ENCODE results near the gene ZNF76.

ZNF76 gene

GRCh38 chr6:35291491-35291890 is 32.0 kb downstream of the ZNF76 start:
- no peak for TF ChIP-seq CTCF (IDR thresholded peaks at IDR 0.05; ENCODE audit: borderline replicate concordance, insufficient read depth, low read depth, low read length)

GRCh38 chr6:35292494-35292893 is 33.0 kb downstream of the ZNF76 start:
- no peak for TF ChIP-seq CTCF (IDR thresholded peaks at IDR 0.05; ENCODE audit: borderline replicate concordance, insufficient read depth, low read depth, low read length)
- no peak overlapping the region for H3K4me3 ChIP-seq (ENCODE audit: low read depth, low read length)

More at GRCh38 chr6:35291491-35291890, 32.0 kb downstream of the ZNF76 start:
- H3K4me3 ChIP-seq (ENCODE audit: low read depth, low read length): no peak overlapping the region

GRCh38 chr6:35293681-35294080 is 34.1 kb downstream of the ZNF76 start:
- TF ChIP-seq CTCF (IDR thresholded peaks at IDR 0.05; ENCODE audit: borderline replicate concordance, insufficient read depth, low read depth, low read length): no peak
- no peak overlapping the region for H3K4me3 ChIP-seq (ENCODE audit: low read depth, low read length)

- peak; percentile 84 for TF ChIP-seq CTCF (IDR thresholded peaks at IDR 0.05; ENCODE audit: borderline replicate concordance, insufficient read depth, low read depth, low read length)
- H3K4me3 ChIP-seq (ENCODE audit: low read depth, low read length): no peak overlapping the region
Observed at GRCh38 chr6:35294308-35294945, 34.9 kb downstream of the ZNF76 start.

GRCh38 chr6:35295036-35295435 is 35.5 kb downstream of the ZNF76 start:
- no peak overlapping the region for H3K4me3 ChIP-seq (ENCODE audit: low read depth, low read length)
- TF ChIP-seq CTCF (IDR thresholded peaks at IDR 0.05; ENCODE audit: borderline replicate concordance, insufficient read depth, low read depth, low read length): no peak

- no peak for TF ChIP-seq CTCF (IDR thresholded peaks at IDR 0.05; ENCODE audit: borderline replicate concordance, insufficient read depth, low read depth, low read length)
- H3K4me3 ChIP-seq (ENCODE audit: low read depth, low read length): no peak overlapping the region
Observed at GRCh38 chr6:35295521-35296315, 36.2 kb downstream of the ZNF76 start.
